ENCODE measurements around the gene PDLIM1. TPM values are rescaled to one million over a fixed set of nuclear protein-coding genes. Genes with fewer than 3 reads are reported as not detected.

Gene PDLIM1
- total and polyA plus RNA-seq, 8 donors: 44.1 to 120 (median 55.9) TPM

DNA sequence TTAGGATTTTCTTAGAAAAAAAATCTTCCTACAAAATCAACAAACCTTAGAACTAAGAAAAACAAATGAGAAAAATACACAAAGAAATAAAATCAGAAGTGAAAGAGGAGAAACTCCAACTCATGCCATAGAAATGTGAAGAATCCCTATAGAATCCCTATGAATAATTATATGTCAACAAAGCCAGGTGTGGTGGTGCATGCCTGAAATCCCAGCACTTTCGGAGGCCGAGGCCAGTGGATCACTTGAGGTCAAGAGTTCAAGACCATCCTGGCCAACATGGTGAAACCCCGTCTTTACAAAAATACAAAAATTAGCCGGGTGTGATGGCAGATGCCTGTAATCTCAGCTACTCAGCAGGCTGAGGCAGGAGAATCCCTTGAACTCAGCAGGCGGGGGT is 69.7 kb downstream of the PDLIM1 start:
- no peak overlapping the region for H3K27ac ChIP-seq
- intact Hi-C loops (cut with DNase I): no loop called here
- ATAC-seq: no peak
- WGBS, 2 donors: 78 to 93% methylated on average over 5 of the region's 5 CpGs
- no peak for DNase-seq
- H3K9me3 ChIP-seq: no peaks in the 10 kb centered on the region
- no peak for TF ChIP-seq CTCF (IDR thresholded peaks at IDR 0.05)
- H3K36me3 ChIP-seq: no peaks in the 10 kb centered on the region
- no peak overlapping the region for H3K4me3 ChIP-seq
- H3K27me3 ChIP-seq: no peaks in the 10 kb centered on the region
- FAIRE-seq: no peak
- no peaks in the 10 kb centered on the region for H3K4me1 ChIP-seq

DNA sequence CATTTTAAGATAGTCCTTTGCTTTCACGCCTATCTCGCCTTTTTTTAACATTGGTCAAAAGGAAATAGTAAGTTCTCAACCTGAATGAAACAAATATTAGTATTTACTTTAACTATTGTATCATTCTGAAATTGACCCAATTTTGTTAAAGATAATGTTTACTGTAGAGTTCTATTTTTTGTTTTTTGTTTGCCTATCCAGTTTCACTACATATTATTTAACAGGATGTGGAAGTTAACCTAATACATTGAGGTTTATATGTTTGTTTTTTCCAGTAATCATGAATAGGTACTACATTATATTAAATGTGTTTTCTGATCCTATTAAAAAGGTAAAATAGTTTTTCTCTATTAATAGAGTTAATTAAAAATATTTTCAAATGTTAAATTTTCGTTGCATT is 70.3 kb downstream of the PDLIM1 start:
- 82 to 89% methylated on average over 3 of the region's 3 CpGs for WGBS, 2 donors
- no peak for DNase-seq
- no peak for ATAC-seq
- Histone ChIP-seq H3K27me3 (no peaks in the 10 kb centered on the region), H3K36me3 (no peaks in the 10 kb centered on the region), H3K4me1 (no peaks in the 10 kb centered on the region), H3K27ac (no peak overlapping the region), H3K9me3 (no peaks in the 10 kb centered on the region), H3K4me3 (no peak overlapping the region)
- FAIRE-seq: peak; percentile 79
- no peak for TF ChIP-seq CTCF (IDR thresholded peaks at IDR 0.05)
- intact Hi-C loops (cut with DNase I): no loop called here

GRCh38 chr10:95217476-95217875 is 73.3 kb downstream of the PDLIM1 start:
- Histone ChIP-seq H3K4me3 (no peak overlapping the region), H3K27ac (no peak overlapping the region), H3K36me3 (no peaks in the 10 kb centered on the region), H3K9me3 (no peaks in the 10 kb centered on the region), H3K27me3 (no peaks in the 10 kb centered on the region), H3K4me1 (no peaks in the 10 kb centered on the region)
- intact Hi-C loops (cut with DNase I): no loop called here
- DNase-seq (no peak), ATAC-seq (no peak), FAIRE-seq (no peak)
- no peak for TF ChIP-seq CTCF (IDR thresholded peaks at IDR 0.05)
- WGBS, 2 donors: 79 to 86% methylated on average over 1 of the region's 1 CpG

- TF ChIP-seq CTCF (IDR thresholded peaks at IDR 0.05): no peak
- Histone ChIP-seq H3K9me3 (no peaks in the 10 kb centered on the region), H3K4me3 (no peak overlapping the region), H3K27me3 (no peaks in the 10 kb centered on the region), H3K4me1 (no peaks in the 10 kb centered on the region), H3K27ac (no peak overlapping the region), H3K36me3 (no peaks in the 10 kb centered on the region)
- intact Hi-C loops (cut with DNase I): no loop called here
- DNase-seq: no peak
- no peak for ATAC-seq
- WGBS, 2 donors: 82 to 83% methylated on average over 3 of the region's 3 CpGs
- no peak for FAIRE-seq
These were observed 76.0 kb downstream of the PDLIM1 start for GRCh38 chr10:95214793-95215192.

GRCh38 chr10:95214369-95214768 is 76.4 kb downstream of the PDLIM1 start:
- DNase-seq (no peak), FAIRE-seq (no peak), ATAC-seq (no peak)
- H3K4me1 ChIP-seq: no peaks in the 10 kb centered on the region
- TF ChIP-seq CTCF (IDR thresholded peaks at IDR 0.05): no peak
- H3K36me3 ChIP-seq: no peaks in the 10 kb centered on the region
- H3K9me3 ChIP-seq: no peaks in the 10 kb centered on the region
- intact Hi-C loops (cut with DNase I): no loop called here
- no peak overlapping the region for H3K4me3 ChIP-seq
- H3K27ac ChIP-seq: no peak overlapping the region
- WGBS, 2 donors: 89% methylated on average over 2 of the region's 2 CpGs
- H3K27me3 ChIP-seq: no peaks in the 10 kb centered on the region

Measured in pancreas (tissue), 10 donors.